Mammary epithelial cell (primary cell): Measurements from ENCODE around the gene CROCC.
"Not testable (repeated sequence)": the region's sequence is repeated elsewhere in the genome, so short reads cannot be mapped to it uniquely, and the experiment has no call there.

Source experiments
- EZH2 ChIP-seq: IDR thresholded peaks from 2 replicates; pipeline ENCODE4 v1.6.1; 2012; ENCODE audit warnings: low read length, inconsistent platforms, borderline replicate concordance
- TF ChIP-seq, protein P1 (sequence below), 2 donors: IDR thresholded peaks in 1 of 2; conservative IDR thresholded peaks in 1 of 2; 2 replicates each; pipeline ENCODE4 v1.5.1; 2011 to 2012; ENCODE audit warnings: inconsistent platforms in 2 of 2, low read length in 2 of 2, mild to moderate bottlenecking in 2 of 2, control low read depth in 1 of 2, low read depth in 1 of 2; ENCODE audit not compliant: insufficient read depth in 1 of 2; ENCODE audit errors: extremely low read depth in 1 of 2

DNA sequence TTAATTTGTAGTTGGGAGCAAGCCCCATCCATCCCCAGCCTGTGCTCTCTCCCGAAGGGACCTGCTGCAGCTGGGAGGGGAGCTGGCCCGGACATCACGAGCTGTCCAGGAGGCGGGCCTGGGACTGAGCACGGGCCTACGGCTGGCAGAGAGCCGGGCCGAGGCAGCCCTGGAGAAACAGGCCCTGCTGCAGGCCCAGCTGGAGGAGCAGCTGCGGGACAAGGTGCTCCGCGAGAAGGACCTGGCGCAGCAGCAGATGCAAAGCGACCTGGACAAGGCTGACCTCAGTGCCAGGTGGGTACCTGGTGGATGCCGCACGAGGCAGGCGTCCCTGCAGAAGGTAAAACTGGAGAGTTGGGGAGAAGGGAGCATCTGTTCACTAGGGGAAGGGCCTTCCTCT, 14.8 kb downstream of the CROCC start:
- TF ChIP-seq, protein P1, sequence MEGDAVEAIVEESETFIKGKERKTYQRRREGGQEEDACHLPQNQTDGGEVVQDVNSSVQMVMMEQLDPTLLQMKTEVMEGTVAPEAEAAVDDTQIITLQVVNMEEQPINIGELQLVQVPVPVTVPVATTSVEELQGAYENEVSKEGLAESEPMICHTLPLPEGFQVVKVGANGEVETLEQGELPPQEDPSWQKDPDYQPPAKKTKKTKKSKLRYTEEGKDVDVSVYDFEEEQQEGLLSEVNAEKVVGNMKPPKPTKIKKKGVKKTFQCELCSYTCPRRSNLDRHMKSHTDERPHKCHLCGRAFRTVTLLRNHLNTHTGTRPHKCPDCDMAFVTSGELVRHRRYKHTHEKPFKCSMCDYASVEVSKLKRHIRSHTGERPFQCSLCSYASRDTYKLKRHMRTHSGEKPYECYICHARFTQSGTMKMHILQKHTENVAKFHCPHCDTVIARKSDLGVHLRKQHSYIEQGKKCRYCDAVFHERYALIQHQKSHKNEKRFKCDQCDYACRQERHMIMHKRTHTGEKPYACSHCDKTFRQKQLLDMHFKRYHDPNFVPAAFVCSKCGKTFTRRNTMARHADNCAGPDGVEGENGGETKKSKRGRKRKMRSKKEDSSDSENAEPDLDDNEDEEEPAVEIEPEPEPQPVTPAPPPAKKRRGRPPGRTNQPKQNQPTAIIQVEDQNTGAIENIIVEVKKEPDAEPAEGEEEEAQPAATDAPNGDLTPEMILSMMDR (conservative IDR thresholded peaks at IDR 0.05 in 1 of 2, IDR thresholded peaks at IDR 0.05 in 1 of 2; ENCODE audit: extremely low read depth in 1 of 2, insufficient read depth in 1 of 2, low read depth in 1 of 2, low read length in 2 of 2) = not testable (repeated sequence)
- TF ChIP-seq EZH2 = not testable (repeated sequence)
